Pulmonary artery endothelial cell (primary cell): ENCODE data around the gene CCDC88A. TPM values are rescaled to one million over a fixed set of nuclear protein-coding genes. Genes with fewer than 3 reads are reported as not detected.

Source experiments
- DNase-seq: peaks from one replicate; pipeline ENCODE4 v3.0.0-alpha.2; 2011; ENCODE audit warnings: low read depth, low spot score
- total RNA-seq: library from RNA; depleted of rRNA; stranded (reverse); fragments of >200 nt; gene quantifications from 2 replicates; pipeline ENCODE4 v1.2.3, GENCODE V29; 2014

The CCDC88A gene
- total RNA-seq, 1 donor from 2014 or later = 31.0 TPM

DNA sequence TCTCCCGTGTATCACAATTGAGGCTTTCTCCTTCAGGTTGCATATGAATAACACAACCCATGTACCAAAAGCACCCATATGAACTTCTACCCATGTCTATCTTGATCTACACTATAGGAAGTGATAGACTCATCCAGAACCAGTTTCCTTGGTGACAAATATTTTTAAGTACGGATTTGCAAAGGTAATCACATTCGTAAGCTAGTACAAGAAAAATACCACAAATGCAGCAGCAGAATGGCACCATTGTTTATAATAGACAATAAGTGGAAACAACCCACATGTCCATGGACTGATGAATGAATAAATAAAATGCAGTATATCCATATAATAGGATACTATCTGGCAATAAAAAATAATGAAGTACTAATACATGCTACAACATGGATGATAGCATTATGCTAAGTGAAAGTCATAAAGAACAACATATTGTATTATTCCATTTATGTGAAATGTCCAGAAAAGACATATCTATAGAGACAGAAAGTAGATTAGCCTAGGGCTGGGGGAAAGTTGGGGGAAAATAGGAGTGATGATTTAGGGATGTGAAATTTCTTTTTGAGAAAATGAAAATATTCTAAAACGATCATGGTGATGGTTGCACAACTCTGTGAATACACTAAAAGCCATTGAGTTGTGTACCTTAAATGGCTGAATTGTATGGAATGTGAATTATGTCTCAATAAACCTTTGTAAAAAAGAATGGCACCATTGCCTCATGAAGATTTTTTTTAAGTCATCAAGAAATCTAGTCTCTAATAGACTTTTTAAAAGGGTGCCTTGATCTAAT is 3.4 kb upstream of the CCDC88A start:
- DNase-seq = no peak

GRCh38 chr2:55421326-55421725 is 1.7 kb upstream of the CCDC88A start:
- DNase-seq = no peak

DNA sequence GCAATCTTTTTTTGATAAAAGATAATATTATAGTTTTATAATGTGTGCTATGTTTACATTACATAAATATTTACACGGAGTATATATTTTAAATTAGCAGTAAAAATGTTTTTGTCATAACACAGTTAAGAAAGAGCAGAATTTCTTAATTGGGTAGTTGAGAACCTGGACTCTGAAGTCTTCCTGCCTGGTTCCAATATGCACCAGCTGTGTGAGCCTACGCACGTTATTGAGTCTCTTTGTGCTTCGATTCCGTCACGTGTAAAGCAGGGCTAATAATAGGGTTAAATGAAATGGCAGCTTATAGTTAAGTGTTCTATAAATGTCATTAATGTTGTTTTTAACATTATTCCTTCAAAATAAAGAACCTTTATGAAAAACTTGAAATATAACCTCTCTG is 1.2 kb upstream of the CCDC88A start:
- no peak for DNase-seq

DNA sequence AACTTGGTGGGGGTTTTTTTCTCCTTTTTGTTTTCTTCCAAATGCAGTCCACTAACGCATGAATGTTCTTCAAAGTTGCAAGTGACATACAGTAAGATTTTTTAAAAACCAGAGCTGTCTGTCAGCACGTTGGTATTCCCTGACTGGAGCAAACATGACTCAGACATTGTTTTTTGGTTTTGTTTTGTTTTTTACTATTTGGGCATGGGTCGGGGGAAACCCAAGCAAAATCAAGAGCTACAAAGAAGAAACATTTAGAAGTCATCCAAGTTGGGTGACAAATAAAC is 726 bp upstream of the CCDC88A start:
- DNase-seq = no peak

GRCh38 chr2:55419233-55419678 is 400 bp downstream of the CCDC88A start:
- no peak for DNase-seq

DNA sequence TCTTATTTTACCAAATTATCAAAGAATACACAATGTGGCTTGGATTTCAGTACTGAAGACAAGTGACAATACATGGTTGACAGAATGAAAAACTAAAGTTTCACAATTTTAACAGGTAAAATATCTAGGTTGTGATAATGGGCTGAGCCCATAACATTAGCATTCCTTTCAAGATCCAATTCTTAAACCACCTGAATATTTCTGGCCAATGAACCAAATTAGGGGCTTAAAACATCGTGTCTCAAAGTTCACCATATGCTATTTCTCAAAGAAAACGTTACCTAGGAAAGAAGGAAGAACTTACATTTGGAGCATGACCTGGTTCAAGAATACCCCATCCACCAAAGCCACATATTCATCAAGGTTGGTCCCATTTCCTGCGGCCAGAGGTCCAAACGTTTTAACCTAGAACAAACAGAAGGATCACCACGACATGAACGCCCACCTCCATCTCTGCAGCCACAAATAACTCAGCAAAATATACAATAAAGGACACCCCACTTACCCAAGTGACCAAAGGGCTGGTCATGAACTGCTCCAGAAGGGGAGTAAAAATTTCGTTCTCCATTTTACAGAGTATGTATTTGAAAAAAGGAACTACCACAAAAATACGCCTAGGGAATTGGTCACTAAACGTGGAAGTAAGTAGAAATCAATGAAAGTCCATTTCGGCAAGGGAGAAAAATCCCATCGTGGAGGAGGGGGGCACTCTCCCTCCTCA is 984 bp downstream of the CCDC88A start:
- DNase-seq = no peak

DNA sequence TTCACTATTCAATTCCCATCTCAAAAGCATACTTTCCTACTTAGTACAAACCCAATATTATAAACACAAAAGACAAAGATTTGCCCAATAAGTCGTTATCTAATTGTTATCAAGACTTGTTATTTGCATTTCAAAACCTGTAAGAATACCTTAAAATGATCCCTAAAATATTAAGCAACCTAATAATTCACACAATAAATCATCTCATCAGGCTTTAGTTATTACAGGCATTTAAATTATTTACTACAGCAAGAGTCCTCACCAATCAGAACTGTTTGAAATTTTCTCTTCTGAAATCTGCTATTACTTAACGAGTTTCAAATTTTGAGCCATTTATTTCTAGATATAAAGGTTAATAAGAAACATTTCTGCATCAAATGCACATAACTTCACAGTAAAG is 1.6 kb downstream of the CCDC88A start:
- no peak for DNase-seq

- DNase-seq = no peak
Measured at GRCh38 chr2:55416786-55417568, 2.7 kb downstream of the CCDC88A start.

DNA sequence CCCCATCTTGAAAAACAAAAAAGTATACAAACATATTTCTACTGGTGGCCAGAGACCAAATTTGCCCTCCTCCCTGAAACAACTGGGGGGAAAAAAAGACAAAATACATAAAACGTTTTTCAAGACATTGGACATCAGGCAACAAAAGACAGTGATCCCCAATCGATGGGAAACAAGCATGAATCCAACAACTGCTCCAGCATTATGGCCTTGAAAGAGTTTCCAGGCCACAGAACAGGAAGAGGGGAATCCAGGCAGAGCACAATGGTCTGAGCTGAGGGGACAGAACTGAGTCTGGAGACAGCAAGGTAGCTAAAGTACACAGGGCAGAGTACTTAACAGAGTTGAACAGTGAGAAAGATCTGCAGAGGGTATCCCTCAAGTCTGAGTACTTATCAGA is 4.4 kb downstream of the CCDC88A start:
- DNase-seq = no peak

DNA sequence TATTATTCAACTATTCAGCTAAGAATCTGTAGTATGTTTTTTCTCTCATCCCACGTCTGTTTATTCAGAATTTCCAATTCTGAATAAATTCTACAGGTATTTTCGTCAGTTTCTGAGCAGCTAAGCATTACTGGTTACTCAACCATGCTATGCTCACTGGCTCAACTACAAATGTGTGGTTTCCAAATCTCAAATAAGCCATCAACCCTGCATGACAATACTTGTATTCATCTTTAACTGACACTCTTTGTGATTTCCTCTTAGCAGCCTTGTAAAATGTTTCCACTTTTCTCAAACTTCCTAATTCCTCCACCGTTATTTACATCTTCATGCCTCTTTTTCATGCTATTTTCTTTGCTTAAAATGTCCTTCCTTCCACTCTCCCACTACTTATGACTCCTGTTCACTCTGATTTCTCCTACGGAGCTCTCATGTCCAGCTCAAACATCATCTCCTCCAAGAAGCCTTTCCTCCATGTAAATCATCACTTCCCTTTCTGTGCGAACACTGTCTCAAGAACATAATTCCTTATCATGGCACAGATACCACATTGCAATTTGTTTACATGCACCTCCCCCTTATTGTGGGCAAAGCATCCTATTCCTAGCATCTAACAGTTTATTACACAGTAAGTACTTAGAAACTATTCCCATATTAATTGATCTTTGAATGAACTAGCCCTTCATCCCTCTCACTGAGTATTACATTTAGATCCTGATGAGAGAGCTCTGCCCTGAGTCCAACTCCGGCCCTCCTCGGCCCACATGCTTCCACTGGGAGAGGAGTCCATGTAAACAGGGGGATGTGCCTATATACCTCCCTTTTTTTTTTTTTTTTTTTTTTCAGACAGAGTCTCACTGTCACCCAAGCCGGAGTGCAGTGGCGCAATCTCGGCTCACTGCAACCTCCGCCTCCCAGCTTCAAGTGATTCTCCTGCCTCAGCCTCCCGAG is 10.5 kb downstream of the CCDC88A start:
- DNase-seq = no peak

- no peak for DNase-seq
Measured at GRCh38 chr2:55408098-55408882, 11.4 kb downstream of the CCDC88A start.

DNA sequence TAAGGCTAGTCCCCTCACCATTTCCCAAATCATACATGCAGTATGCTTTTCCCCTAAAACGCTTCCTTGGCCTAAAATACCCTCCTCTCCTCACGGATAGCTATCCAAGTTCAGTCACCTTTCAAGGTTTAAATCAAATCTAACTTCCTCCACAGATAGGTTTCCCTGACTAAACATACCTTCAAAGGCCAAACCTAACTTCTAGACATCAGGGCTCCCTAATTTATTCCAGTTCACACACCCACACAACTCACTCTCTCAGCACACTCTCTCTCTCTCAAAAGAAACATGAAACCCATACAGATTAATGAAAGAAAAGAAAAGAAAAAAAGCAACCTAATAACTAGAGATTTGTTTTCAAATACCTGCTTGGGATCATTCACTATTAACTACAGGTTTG is 14.5 kb downstream of the CCDC88A start:
- DNase-seq = no peak

DNA sequence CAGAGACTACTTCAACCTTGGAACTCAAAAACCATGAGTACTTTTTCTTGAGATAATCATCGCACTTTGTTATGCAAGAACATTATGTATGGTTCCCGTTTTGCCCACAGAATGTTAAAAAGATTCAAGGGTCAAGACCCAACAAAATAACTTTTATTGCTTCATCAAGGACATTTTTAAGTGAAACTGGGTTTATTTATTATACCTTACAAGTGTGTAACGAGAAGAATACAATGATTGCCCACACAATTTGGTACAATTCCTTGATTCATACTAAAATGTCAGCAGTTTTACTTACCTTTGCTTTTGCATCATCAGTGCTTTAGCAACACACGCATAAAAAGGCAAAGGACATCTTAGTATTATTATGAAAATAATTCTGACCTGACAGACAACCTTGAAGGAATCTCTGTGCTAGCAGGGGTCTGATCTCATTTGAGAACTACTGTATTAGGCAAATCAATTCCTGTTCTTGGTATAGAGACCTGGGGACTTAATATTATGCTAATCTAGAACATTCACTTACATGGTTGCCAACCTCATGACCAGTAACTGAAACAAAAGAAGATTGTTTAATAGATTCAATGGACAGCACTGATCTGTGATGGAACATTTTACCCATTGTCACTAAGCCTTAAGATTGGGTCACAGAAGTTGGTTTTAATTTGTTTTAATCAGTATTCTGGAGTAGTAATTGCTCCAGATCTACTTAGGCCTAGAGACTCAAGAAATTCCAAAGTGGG is 16.2 kb downstream of the CCDC88A start:
- DNase-seq = no peak

DNA sequence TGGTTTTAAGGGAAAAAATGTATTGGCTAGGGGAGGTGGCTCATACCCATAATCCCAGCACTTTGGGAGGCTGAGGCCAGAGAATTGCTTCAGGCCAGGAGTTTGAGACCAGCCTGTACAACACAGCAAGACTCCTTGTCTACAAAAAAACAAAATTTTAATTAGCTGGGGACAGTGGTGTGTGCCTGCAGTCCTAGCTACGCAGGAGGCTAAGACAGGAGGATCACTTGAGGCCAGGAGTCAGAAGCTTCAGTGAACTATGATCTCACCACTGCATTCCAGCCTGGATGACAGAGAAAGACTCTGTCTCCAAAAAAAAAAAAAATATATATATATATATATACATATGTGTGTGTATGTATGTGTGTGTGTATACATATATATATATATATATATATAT is 18.5 kb downstream of the CCDC88A start:
- no peak for DNase-seq

DNA sequence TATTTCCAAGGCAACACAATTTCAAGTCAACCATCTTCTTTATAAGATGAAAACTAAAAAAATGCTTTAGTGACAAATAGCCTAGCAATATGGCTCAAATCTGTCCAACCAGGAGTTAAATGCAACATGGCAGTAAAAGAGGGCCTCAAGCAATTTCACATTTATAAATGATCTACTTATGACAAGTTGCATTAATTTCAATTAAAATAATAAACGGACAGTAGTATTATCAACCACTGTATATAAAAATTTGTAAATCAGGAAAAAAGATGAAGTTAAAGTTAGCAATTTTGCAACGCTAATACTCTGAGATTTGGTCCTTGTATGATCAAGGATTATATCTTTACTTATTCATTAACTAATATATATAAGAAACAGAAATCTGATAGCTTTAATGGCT is 19.3 kb downstream of the CCDC88A start:
- no peak for DNase-seq

DNA sequence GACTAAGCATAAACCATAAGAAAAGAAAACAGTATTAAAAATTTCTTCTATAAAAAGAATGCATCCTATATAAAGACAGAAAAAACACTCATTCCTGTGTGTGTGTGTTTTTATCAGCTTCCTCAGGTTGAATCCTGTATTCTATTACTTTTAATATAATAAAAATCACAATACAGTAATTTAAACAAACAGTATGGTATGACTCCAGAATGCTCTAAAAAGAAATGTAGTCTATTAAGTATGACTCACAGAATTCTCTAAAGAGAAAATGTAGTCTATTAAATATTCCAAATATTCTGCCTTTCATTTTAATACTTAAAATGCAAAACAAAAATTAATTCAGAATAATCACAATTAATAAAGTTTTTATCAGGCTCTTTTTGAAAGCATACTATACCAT is 19.8 kb downstream of the CCDC88A start:
- no peak for DNase-seq

DNA sequence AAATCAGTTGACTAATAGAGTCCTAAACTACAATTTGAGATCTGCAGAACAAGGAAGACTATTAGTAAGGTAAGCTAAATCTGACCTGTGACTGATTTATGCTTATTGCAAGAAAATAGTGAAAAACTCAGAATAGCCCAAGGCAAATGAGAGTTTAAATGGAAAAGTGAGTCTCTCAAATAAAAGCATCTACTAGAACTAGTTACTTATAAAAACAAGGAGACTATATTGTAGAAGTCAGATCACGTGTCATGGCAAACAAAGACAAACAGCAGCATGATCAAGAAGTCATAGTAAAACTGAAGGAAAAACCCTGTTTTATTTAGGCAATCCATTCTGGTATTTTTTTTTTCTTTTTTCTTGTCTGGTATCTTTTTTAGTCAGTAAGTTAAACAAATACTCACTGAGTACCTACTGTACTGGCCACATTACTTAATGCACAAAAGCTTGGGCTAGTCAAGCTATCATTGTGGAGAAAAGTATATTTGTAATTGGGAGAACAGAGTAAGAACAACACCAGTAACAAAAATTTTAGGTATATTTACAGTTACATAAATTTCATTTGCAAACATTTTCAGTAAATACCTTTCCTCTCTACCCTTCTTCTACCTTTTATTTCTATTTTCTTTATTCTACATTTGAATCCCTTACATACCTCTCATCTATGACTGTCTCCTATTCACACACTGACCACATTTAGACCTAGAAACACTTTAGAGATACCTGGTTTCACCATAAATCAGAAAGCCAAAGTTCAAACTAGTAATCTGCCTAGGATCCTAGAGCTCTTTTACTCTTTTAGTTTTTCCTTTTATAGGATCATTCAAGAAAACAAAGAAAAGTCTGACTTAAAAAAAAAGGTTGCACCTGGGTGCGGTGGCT is 23.7 kb downstream of the CCDC88A start:
- no peak for DNase-seq

DNA sequence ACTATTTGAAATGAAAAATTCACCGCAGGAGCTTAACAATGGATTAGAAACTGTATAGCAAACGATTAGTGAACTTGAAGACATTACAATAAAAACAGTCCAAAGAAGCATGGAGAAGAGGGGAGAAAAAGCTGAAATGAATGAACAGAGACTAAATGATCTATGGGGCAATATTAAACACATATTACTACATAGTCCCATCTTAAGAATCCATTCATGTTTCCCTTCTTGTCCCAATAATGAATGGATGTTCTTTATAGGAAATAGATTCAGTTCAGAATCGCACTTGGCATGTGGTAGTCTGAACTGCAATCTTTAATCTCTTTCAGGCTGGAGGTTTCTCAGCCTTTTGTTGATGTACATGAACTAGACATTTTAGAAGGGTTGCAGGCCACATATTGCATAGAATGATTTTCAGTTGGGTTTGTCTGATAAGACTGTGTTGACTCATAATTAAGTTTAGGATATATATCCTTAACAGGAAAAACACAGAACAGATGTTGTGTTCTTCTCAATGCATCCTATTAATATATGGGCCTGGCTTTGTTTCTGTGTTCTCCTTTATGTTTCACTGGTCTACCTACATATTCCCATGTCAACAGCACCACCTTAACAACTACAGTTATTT is 27.9 kb downstream of the CCDC88A start:
- no peak for DNase-seq
